ENCODE results near the gene GMIP. TPM values are rescaled to one million over a fixed set of nuclear protein-coding genes. Genes with fewer than 3 reads are reported as not detected.

GMIP gene
- total and polyA plus RNA-seq, 11 donors, result 1.1 to 21.7 (median 2.5) TPM

DNA sequence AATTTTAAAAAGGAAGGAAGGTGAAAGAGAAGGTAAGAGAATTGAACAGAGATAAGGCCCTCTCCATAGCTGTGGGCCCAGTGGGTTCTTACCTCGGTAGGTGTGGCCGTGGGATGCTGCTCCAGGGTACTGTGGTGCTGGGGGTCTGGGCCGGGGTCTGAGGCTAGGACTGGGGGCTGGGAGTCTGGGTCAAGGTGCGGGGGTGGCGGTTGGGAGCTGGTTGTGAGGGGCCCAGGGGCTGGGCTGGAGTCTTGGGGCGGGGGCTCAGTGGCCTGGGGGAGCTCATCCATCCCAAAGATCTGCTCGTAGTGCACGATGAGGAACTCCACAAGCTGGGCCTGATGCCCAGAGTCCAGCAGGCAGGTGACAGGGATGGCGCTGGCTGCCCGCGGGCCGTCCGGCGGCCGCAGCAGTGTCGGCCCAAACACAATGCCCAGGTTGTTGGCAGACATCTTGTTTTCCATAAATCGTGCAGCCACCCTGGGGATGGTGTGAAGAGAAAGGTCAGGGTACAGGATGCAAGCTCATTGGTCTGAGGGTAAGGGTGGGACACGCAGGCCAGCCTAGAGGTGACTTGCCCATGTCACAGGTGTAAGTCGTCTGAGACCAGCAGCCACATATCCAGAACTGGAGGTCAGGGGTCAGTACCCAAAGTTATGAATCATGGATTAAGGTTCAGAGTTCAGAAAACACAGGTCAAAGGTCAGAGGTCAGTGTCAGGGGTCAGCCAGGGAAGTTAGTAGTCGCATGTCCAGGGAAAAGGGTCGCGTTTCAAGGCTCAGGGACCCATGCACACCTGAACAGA, 9.5 kb downstream of the GMIP start:
- peaks cover 0 to 92% (median 10%) of the 10 kb centered on the region in 9 donors for H3K36me3 ChIP-seq
- TF ChIP-seq CTCF (IDR thresholded peaks at IDR 0.05) (no peak), POLR2A (IDR thresholded peaks at IDR 0.05) (no peak)
- no peak overlapping the region for H3K4me3 ChIP-seq
- intact Hi-C loops (cut with DNase I), result loop anchor here in 1 of 10 donors (5.0 kb wide), 1 partner anchor 77 kb away; no protein-coding TSS in a partner anchor
- no peaks in the 10 kb centered on the region for H3K9me3 ChIP-seq
- DNase-seq (no peak), ATAC-seq (no peak)
- no peaks in the 10 kb centered on the region for H3K4me1 ChIP-seq
- 89 to 95% (median 94%) methylated on average over 14 to 22 of the region's 22 CpGs for WGBS, 4 donors
- H3K27ac ChIP-seq, result no peak overlapping the region
- H3K27me3 ChIP-seq, result peaks cover 0 to under 1% (median 0%) of the 10 kb centered on the region in 9 donors

GRCh38 chr19:19632661-19633060, 10.8 kb downstream of the GMIP start:
- TF ChIP-seq POLR2A (IDR thresholded peaks at IDR 0.05) (no peak), CTCF (IDR thresholded peaks at IDR 0.05) (no peak)
- H3K27ac ChIP-seq, result no peak overlapping the region
- ATAC-seq (no peak), DNase-seq (no peak)
- peaks cover 0 to 13% (median 7%) of the 10 kb centered on the region in 9 donors for H3K27me3 ChIP-seq
- WGBS, 4 donors, result 81 to 89% (median 84%) methylated on average over 5 of the region's 5 CpGs
- no peaks in the 10 kb centered on the region for H3K9me3 ChIP-seq
- H3K4me1 ChIP-seq, result peaks cover 0 to 12% (median 10%) of the 10 kb centered on the region in 12 donors
- H3K36me3 ChIP-seq, result peaks cover 0 to 81% (median 10%) of the 10 kb centered on the region in 9 donors
- no peak overlapping the region for H3K4me3 ChIP-seq
- intact Hi-C loops (cut with DNase I), result loop anchor here in 1 of 10 donors (5.0 kb wide), 1 partner anchor 75 kb away; no protein-coding TSS in a partner anchor

DNA sequence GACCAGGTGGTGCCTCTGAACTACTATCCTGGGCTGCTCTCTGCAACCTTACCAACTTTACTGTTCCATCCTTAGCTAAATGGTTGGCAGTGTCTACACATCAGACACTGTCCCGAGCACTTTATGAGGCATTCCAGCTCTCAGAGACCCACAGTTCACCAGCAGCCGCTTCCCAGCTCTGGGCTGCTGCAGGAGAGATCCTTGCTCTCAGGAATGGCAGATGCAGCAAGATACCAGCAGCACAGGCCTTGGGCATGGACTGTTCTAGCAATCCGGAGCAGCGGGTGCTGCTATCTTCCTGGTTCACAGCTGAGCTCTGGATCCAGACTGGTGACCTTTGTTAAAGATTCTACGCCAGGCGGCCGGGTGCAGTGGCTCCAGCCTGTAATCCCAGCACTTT, 12.1 kb downstream of the GMIP start:
- no peak for DNase-seq
- 83 to 97% (median 93%) methylated on average over 4 to 7 of the region's 7 CpGs for WGBS, 4 donors
- Histone ChIP-seq H3K27ac (no peak overlapping the region), H3K4me3 (no peak overlapping the region), H3K27me3 (peaks cover 0 to 24% (median 10%) of the 10 kb centered on the region in 9 donors), H3K36me3 (peaks cover 0 to 67% (median 8%) of the 10 kb centered on the region in 9 donors), H3K9me3 (no peaks in the 10 kb centered on the region), H3K4me1 (peaks cover 0 to 16% (median 10%) of the 10 kb centered on the region in 12 donors)
- TF ChIP-seq POLR2A (IDR thresholded peaks at IDR 0.05) (no peak), CTCF (IDR thresholded peaks at IDR 0.05) (no peak)
- ATAC-seq, result no peak
- intact Hi-C loops (cut with DNase I), result loop anchor here in 1 of 10 donors (5.0 kb wide), 1 partner anchor 74 kb away; no protein-coding TSS in a partner anchor

DNA sequence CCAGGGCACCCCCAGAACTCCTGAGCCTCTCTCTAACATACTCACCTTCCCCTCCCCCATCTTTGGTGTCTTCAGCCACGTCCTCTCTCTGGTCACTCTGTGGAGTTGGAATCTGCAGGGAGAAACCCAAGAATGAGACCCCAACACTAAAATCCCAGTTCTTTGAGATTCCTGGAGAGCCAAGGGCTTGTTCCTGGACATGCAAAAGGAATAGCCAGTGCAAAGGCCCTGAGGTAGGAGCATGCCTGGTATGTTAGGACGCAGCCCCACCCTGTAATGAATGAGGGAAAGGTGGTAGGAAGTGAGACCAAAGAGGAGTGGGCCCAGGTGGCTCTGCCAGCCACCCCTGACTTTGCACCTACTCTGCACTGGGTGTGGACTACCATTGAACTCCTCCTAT, 13.0 kb downstream of the GMIP start:
- ATAC-seq (no peak), DNase-seq (no peak)
- Histone ChIP-seq H3K9me3 (no peaks in the 10 kb centered on the region), H3K27me3 (peaks cover 0 to 27% (median 10%) of the 10 kb centered on the region in 9 donors), H3K4me1 (peaks cover 0 to 16% (median 10%) of the 10 kb centered on the region in 12 donors), H3K4me3 (no peak overlapping the region), H3K36me3 (peaks cover 0 to 58% (median 8%) of the 10 kb centered on the region in 9 donors), H3K27ac (no peak overlapping the region)
- TF ChIP-seq CTCF (IDR thresholded peaks at IDR 0.05), result no peak
- TF ChIP-seq POLR2A (IDR thresholded peaks at IDR 0.05), result no peak
- intact Hi-C loops (cut with DNase I), result loop anchor here in 1 of 10 donors (5.0 kb wide), 1 partner anchor 73 kb away; no protein-coding TSS in a partner anchor
- WGBS, 4 donors, result 94 to 97% (median 97%) methylated on average over 2 of the region's 2 CpGs

Data from heart left ventricle (tissue), 16 donors.